Right kidney (tissue), 1 donor: ENCODE results near the gene CHID1.

Source experiments
- DNase-seq: peaks from one replicate; pipeline ENCODE4 v3.0.0-alpha.2; 2016

CHID1 gene

GRCh38 chr11:823441-824291 lies 86.9 kb downstream of the CHID1 start:
- DNase-seq: no peak

- DNase-seq: no peak
These were observed 88.9 kb downstream of the CHID1 start for GRCh38 chr11:821512-822371.

- DNase-seq: no peak
These were observed 89.7 kb downstream of the CHID1 start for GRCh38 chr11:820655-821511.

GRCh38 chr11:819943-820649 lies 90.5 kb downstream of the CHID1 start:
- peak; percentile 56 for DNase-seq

GRCh38 chr11:819129-819931 lies 91.3 kb downstream of the CHID1 start:
- peak; percentile 90 for DNase-seq

- DNase-seq: peak; percentile 70
These were observed 92.0 kb downstream of the CHID1 start, which contains the start of gene PNPLA2 for GRCh38 chr11:818396-819128. TSS of gene PNPLA2 (plus strand) at chr11:818914. CDS start at chr11:819719, 805 bp downstream.
